H1 (cell line): Measurements from ENCODE around the gene CEBPB. TPM values are rescaled to one million over a fixed set of nuclear protein-coding genes. Genes with fewer than 3 reads are reported as not detected.
A peak's percentile ranks its signal among the peaks of the same experiment; 100 is the strongest.

Experiments used
- CTCF ChIA-PET: fragments of 300-600 bp; sonication (Branson Sonifier 250); formaldehyde crosslinking; loops from one replicate; lab custom pipeline; 2021; ENCODE audit not compliant: partially characterized antibody; lab: Charles Lee
- POLR2A ChIA-PET: fragments of 300-600 bp; sonication (Branson Sonifier 250); formaldehyde crosslinking; loops from one replicate; lab custom pipeline; 2021; ENCODE audit warnings: inconsistent platforms; ENCODE audit not compliant: partially characterized antibody; lab: Charles Lee
- DNase-seq, 2 experiments: peaks; one replicate each; pipeline versions ENCODE4 v3.0.0 to v3.0.0-alpha.2; 2010 to 2022; ENCODE audit warnings: low spot score in 2 of 2, low read depth in 1 of 2, mixed read lengths in 1 of 2
- FAIRE-seq: peaks from 2 replicates; lab custom pipeline; 2011; peaks lifted over from hg19 to GRCh38; lab: Jason Lieb, UNC
- H2AFZ ChIP-seq: 2 replicates; pipeline ENCODE4 v1.8.1; 2012; ENCODE audit warnings: low read length, inconsistent platforms
- H2AK5ac ChIP-seq: 2 replicates; pipeline ENCODE4 v1.6.1; 2013; ENCODE audit warnings: low read depth, low read length
- H2BK120ac ChIP-seq: replicated peaks from 2 replicates; pipeline ENCODE3; 2013; ENCODE audit warnings: low read depth, low read length, inconsistent platforms
- H2BK12ac ChIP-seq: 2 replicates; pipeline ENCODE4 v1.6.1; 2013; ENCODE audit warnings: low read depth, low read length
- H2BK15ac ChIP-seq: 2 replicates; pipeline ENCODE4 v1.6.1; 2013; ENCODE audit warnings: low read length
- H2BK20ac ChIP-seq: 2 replicates; pipeline ENCODE4 v1.6.1; 2013; ENCODE audit warnings: low read length
- H2BK5ac ChIP-seq: 2 replicates; pipeline ENCODE4 v1.6.1; 2013; ENCODE audit warnings: low read depth, low read length
- H3K14ac ChIP-seq: 2 replicates; pipeline ENCODE4 v1.6.1; 2013; ENCODE audit warnings: inconsistent platforms; ENCODE audit not compliant: insufficient read length
- H3K18ac ChIP-seq: 2 replicates; pipeline ENCODE4 v1.6.1; 2013; ENCODE audit warnings: low read length; ENCODE audit errors: extremely low read depth
- H3K23ac ChIP-seq: 2 replicates; pipeline ENCODE4 v1.6.1; 2013; ENCODE audit warnings: inconsistent platforms; ENCODE audit not compliant: insufficient read length
- H3K23me2 ChIP-seq: 2 replicates; pipeline ENCODE4 v1.6.1; 2013; ENCODE audit warnings: low read depth, low read length
- H3K27ac ChIP-seq: 2 replicates; pipeline ENCODE4 v1.6.1; 2011; ENCODE audit warnings: low read depth, low read length, inconsistent platforms
- H3K27me3 ChIP-seq, 4 experiments: replicated peaks in 1 of 4; 1 replicate in 1 of 4; 2 replicates in 3 of 4; pipeline versions ENCODE4 v1.6.1 to v1.8.1; 2011 to 2013; ENCODE audit warnings: low read length in 3 of 4, mild to moderate bottlenecking in 3 of 4, inconsistent platforms in 2 of 4, mixed read lengths in 2 of 4, moderate library complexity in 1 of 4; ENCODE audit not compliant: control insufficient read depth in 3 of 4, insufficient read depth in 3 of 4; ENCODE audit errors: extremely low read depth in 1 of 4
- H3K36me3 ChIP-seq, 4 experiments: 2 replicates each; pipeline versions ENCODE4 v1.6.1 to v1.8.1; 2011 to 2013; ENCODE audit warnings: mild to moderate bottlenecking in 4 of 4, low read length in 3 of 4, moderate library complexity in 2 of 4, control low read depth in 1 of 4, inconsistent platforms in 1 of 4; ENCODE audit not compliant: insufficient read depth in 4 of 4, control insufficient read depth in 2 of 4
- H3K4ac ChIP-seq: replicated peaks from 2 replicates; pipeline ENCODE3; 2013; ENCODE audit warnings: low read length, low read depth, mixed read lengths, inconsistent platforms; ENCODE audit not compliant: insufficient read length
- H3K4me1 ChIP-seq, 4 experiments: replicated peaks in 1 of 4; 1 replicate in 1 of 4; 2 replicates in 3 of 4; pipeline versions ENCODE4 v1.6.1 to v1.8.1; 2011 to 2013; ENCODE audit warnings: low read length in 3 of 4, inconsistent platforms in 2 of 4, mixed read lengths in 1 of 4; ENCODE audit not compliant: insufficient read depth in 4 of 4, control insufficient read depth in 3 of 4
- H3K4me2 ChIP-seq, 2 experiments: 2 replicates each; pipeline versions ENCODE4 v1.6.1 to v1.8.1; 2011 to 2013; ENCODE audit warnings: low read depth in 2 of 2, low read length in 2 of 2, control low read depth in 1 of 2, inconsistent platforms in 1 of 2, mild to moderate bottlenecking in 1 of 2; ENCODE audit not compliant: insufficient read depth in 1 of 2
- H3K4me3 ChIP-seq, 4 experiments: fragments of 200-600, 300-600 bp in 1 of 4; sonication (generic), shearing (Covaris generic), sonication (Bioruptor Twin) in 1 of 4; 2 replicates each; pipeline versions ENCODE4 v1.5.1 to v1.8.1; 2011 to 2016; ENCODE audit warnings: low read length in 4 of 4, low read depth in 3 of 4, control low read depth in 2 of 4, inconsistent platforms in 2 of 4, mild to moderate bottlenecking in 2 of 4, mixed read lengths in 1 of 4, moderate library complexity in 1 of 4; ENCODE audit not compliant: insufficient read depth in 2 of 4; ENCODE audit errors: extremely low read depth in 1 of 4
- H3K56ac ChIP-seq: replicated peaks from 2 replicates; pipeline ENCODE3; 2013; ENCODE audit warnings: low read depth, mild to moderate bottlenecking, mixed read lengths, low read length, inconsistent platforms; ENCODE audit not compliant: insufficient read length
- H3K79me1 ChIP-seq: 2 replicates; pipeline ENCODE4 v1.6.1; 2013; ENCODE audit warnings: low read depth, low read length, control low read depth
- H3K79me2 ChIP-seq, 2 experiments: 2 replicates each; pipeline versions ENCODE4 v1.6.1 to v1.8.1; 2012 to 2013; ENCODE audit warnings: low read length in 2 of 2, mild to moderate bottlenecking in 2 of 2, inconsistent platforms in 1 of 2; ENCODE audit not compliant: insufficient read depth in 2 of 2, control insufficient read depth in 1 of 2
- H3K9ac ChIP-seq, 4 experiments: replicated peaks in 1 of 4; 1 replicate in 1 of 4; 2 replicates in 3 of 4; pipeline versions ENCODE4 v1.6.1 to v1.8.1; 2011 to 2013; ENCODE audit warnings: low read depth in 3 of 4, low read length in 3 of 4, control low read depth in 2 of 4, mild to moderate bottlenecking in 2 of 4, moderate library complexity in 2 of 4, inconsistent platforms in 1 of 4; ENCODE audit errors: extremely low read depth in 1 of 4
- H3K9me3 ChIP-seq, 2 experiments: 2 replicates each; pipeline versions ENCODE4 v1.6.1 to v1.8.1; 2012 to 2013; ENCODE audit warnings: mild to moderate bottlenecking in 2 of 2, moderate library complexity in 2 of 2, control low read depth in 1 of 2, inconsistent platforms in 1 of 2, low read depth in 1 of 2, low read length in 1 of 2, mixed read lengths in 1 of 2; ENCODE audit not compliant: insufficient read depth in 2 of 2
- H4K20me1 ChIP-seq, 2 experiments: replicated peaks in 1 of 2; 2 replicates each; pipeline versions ENCODE3 to v1.8.1; 2011 to 2013; ENCODE audit warnings: inconsistent platforms in 2 of 2, low read length in 2 of 2, mild to moderate bottlenecking in 1 of 2; ENCODE audit not compliant: insufficient read depth in 2 of 2, control insufficient read depth in 1 of 2
- H4K5ac ChIP-seq: 2 replicates; pipeline ENCODE4 v1.6.1; 2013; ENCODE audit warnings: low read length, low read depth, mixed read lengths, inconsistent platforms; ENCODE audit not compliant: insufficient read length
- H4K8ac ChIP-seq: 2 replicates; pipeline ENCODE4 v1.8.0; 2013; ENCODE audit warnings: mild to moderate bottlenecking, moderate library complexity, low read length, inconsistent platforms; ENCODE audit not compliant: insufficient read depth; ENCODE audit errors: extremely low read depth
- H4K91ac ChIP-seq: replicated peaks from 2 replicates; pipeline ENCODE3; 2013; ENCODE audit warnings: low read length, mixed read lengths, inconsistent platforms; ENCODE audit not compliant: insufficient read length
- ASH2L ChIP-seq: fragments of 200-600, 300-600 bp; sonication (generic); IDR thresholded peaks from one replicate; pipeline ENCODE4 v1.7.1; 2017; ENCODE audit warnings: low read length
- EP300 ChIP-seq, 2 experiments: IDR thresholded peaks; 1 replicate in 1 of 2; 2 replicates in 1 of 2; pipeline ENCODE4 v1.6.1; 2011 to 2012; ENCODE audit warnings: low read depth in 2 of 2, low read length in 2 of 2, mild to moderate bottlenecking in 2 of 2, borderline replicate concordance in 1 of 2, inconsistent platforms in 1 of 2, moderate library complexity in 1 of 2
- JUN ChIP-seq: IDR thresholded peaks from 2 replicates; pipeline ENCODE4 v1.6.1; 2011; ENCODE audit warnings: low read depth, mild to moderate bottlenecking, improper control_type of control experiment, low read length
- KDM1A ChIP-seq: fragments of 200-600, 300-600 bp; sonication (generic); IDR thresholded peaks from 2 replicates; pipeline ENCODE4 v1.7.1; 2016; ENCODE audit warnings: mild to moderate bottlenecking, low read length, borderline replicate concordance
- KDM5A ChIP-seq: fragments of 200-600 bp; IDR thresholded peaks from 2 replicates; pipeline ENCODE4 v1.7.1; 2012; ENCODE audit warnings: mild to moderate bottlenecking, low read length, inconsistent platforms, mixed read lengths
- MAX ChIP-seq: IDR thresholded peaks from 2 replicates; pipeline ENCODE4 v1.6.1; 2012; ENCODE audit warnings: inconsistent platforms
- NRF1 ChIP-seq: IDR thresholded peaks from 2 replicates; pipeline ENCODE4 v1.6.1; 2011; ENCODE audit warnings: mild to moderate bottlenecking, low read depth, low read length, improper control_type of control experiment
- POLR2AphosphoS5 ChIP-seq: IDR thresholded peaks from 2 replicates; pipeline ENCODE4 v1.6.1; 2011; ENCODE audit warnings: low read depth, low read length
- RNF2 ChIP-seq: fragments of 200-900, 300-1000 bp; sonication (generic); IDR thresholded peaks from 2 replicates; pipeline ENCODE4 v1.7.1; 2016; ENCODE audit warnings: borderline replicate concordance, low read depth, mild to moderate bottlenecking, antibody characterized with exemption, low read length; ENCODE audit not compliant: poor library complexity, severe bottlenecking; ENCODE audit errors: missing control alignments
- USF2 ChIP-seq: IDR thresholded peaks from 2 replicates; pipeline ENCODE4 v1.6.1; 2011; ENCODE audit warnings: low read length, improper control_type of control experiment
- WGBS, 2 experiments: shearing (Covaris generic) in 1 of 2; methylation state at CpG; one replicate each; pipeline versions ENCODE4 v1.1.6 to v1.1.7; 2013 to 2015; ENCODE audit warnings: low lambda C conversion rate in 2 of 2, mixed read lengths in 2 of 2, inconsistent platforms in 1 of 2, low coverage in 1 of 2, missing lambda C conversion rate in 1 of 2; ENCODE audit not compliant: insufficient replicate concordance in 2 of 2, insufficient coverage in 1 of 2, insufficient read length in 1 of 2; ENCODE audit errors: extremely low coverage in 1 of 2, missing lambda C conversion rate in 1 of 2; 5-methylcytosine and 5-hydroxymethylcytosine counted together
- polyA plus RNA-seq, 7 experiments: library from polyadenylated mRNA; depleted of rRNA in 3 of 7; stranded (reverse) in 5 of 7; unstranded in 2 of 7; fragments of >200 nt in 5 of 7; fragments of 200-250 nt in 2 of 7; gene quantifications; 1 replicate in 5 of 7; 2 replicates in 1 of 7; 4 replicates in 1 of 7; pipeline versions ENCODE4 v1.2.1 to v1.2.3, GENCODE V29; 2011 to 2013; ENCODE audit warnings: missing spikeins in 2 of 7, mixed read lengths in 2 of 7
- total RNA-seq: library from RNA; stranded (reverse); fragmentation: NEBNext Ultra II Directional; extraction: Animal tissue kit (Norgen Biotek cat#: 25700); gene quantifications from 2 replicates; pipeline ENCODE4 v1.2.1, GENCODE V29; 2021

Gene CEBPB
- total and polyA plus RNA-seq, 2 of the 8 experiments (the other 6 are each of a cell fraction or from before 2014, with no cell fraction given) = 7.1 to 24.1 TPM

GRCh38 chr20:50170549-50171220 is 19.9 kb upstream of the CEBPB start:
- H3K27ac ChIP-seq = no peak overlapping the region
- no peak overlapping the region for H4K8ac ChIP-seq
- peak overlapping the region; percentile 48; the same call in 1 of the 2 replicates for H2AK5ac ChIP-seq
- H2BK15ac ChIP-seq = no peak overlapping the region
- peaks cover 10% of the 10 kb centered on the region for H3K23me2 ChIP-seq
- FAIRE-seq = no peak
- no peak overlapping the region for H2BK20ac ChIP-seq
- no peak overlapping the region for H2BK5ac ChIP-seq
- peak overlapping the region; percentile 7 for H4K91ac ChIP-seq
- no peak overlapping the region for H2BK120ac ChIP-seq
- no peaks in the 10 kb centered on the region for H3K36me3 ChIP-seq
- no peak overlapping the region for H3K9ac ChIP-seq
- no peak overlapping the region for H3K56ac ChIP-seq
- H2AFZ ChIP-seq = no peak overlapping the region
- no peak for TF ChIP-seq USF2
- TF ChIP-seq EP300 (IDR thresholded peaks at IDR 0.05; ENCODE audit: borderline replicate concordance in 1 of 2, low read depth in 2 of 2, low read length in 2 of 2) = no peak
- TF ChIP-seq KDM5A = no peak
- TF ChIP-seq RNF2 = no peak
- TF ChIP-seq NRF1 = no peak
- no peak for TF ChIP-seq ASH2L
- TF ChIP-seq POLR2AphosphoS5 = no peak
- TF ChIP-seq KDM1A = no peak
- TF ChIP-seq JUN = no peak
- TF ChIP-seq MAX = no peak
- H3K4me2 ChIP-seq = no peak overlapping the region
- no peak overlapping the region for H3K23ac ChIP-seq
- POLR2A ChIA-PET = interaction anchor here (0.6 to 2.0 kb wide), 5 partner anchors 50 to 151 kb away, joined by 3 to 6 read pairs (median 3); no protein-coding TSS in a partner anchor
- H3K4me1 ChIP-seq = peaks cover 1 to 10% (median 5%) of the 10 kb centered on the region in 4 experiments
- no peaks in the 10 kb centered on the region for H3K27me3 ChIP-seq
- no peak overlapping the region for H4K5ac ChIP-seq
- H3K4ac ChIP-seq = no peak overlapping the region
- H3K18ac ChIP-seq = no peak overlapping the region
- CTCF ChIA-PET = interaction anchor here (0.7 to 8.7 kb wide), 13 partner anchors 9 to 191 kb away, joined by 3 to 208 read pairs (median 12); partner anchors contain the start of gene PEDS1
- H3K79me2 ChIP-seq = no peaks in the 10 kb centered on the region
- peak overlapping the region; percentile 55; the same call in 1 of the 2 replicates for H2BK12ac ChIP-seq
- no peaks in the 10 kb centered on the region for H4K20me1 ChIP-seq
- H3K9me3 ChIP-seq = no peaks in the 10 kb centered on the region
- no peak for DNase-seq
- no peak overlapping the region for H3K4me3 ChIP-seq
- WGBS, 2 experiments = 92% methylated on average over 14 of the region's 14 CpGs; no CpG with 5 or more reads in 1 of the 2 experiments
- H3K79me1 ChIP-seq = no peaks in the 10 kb centered on the region
- H3K14ac ChIP-seq = no peak overlapping the region
